Heart left ventricle (tissue), 16 donors: ENCODE data around the gene NELL1. TPM values are rescaled to one million over a fixed set of nuclear protein-coding genes. Genes with fewer than 3 reads are reported as not detected.

Experiments
- ATAC-seq, 4 donors: fragments of 200-7000 bp; cut with Tn5 transposase; one replicate each; pipeline ENCODE4 v1.9.1; 2020 to 2022; ENCODE audit warnings: moderate library complexity in 4 of 4, mild to moderate bottlenecking in 3 of 4, moderate number of reproducible peaks in 1 of 4
- DNase-seq, 5 donors: peaks; one replicate each; pipeline ENCODE4 v3.0.0-alpha.2; 2020
- H3K27ac ChIP-seq, 12 donors: fragments of 200-600 bp; sonication (generic) in 4 of 12; one replicate each; pipeline versions ENCODE4 v1.5.0 to v1.8.0; 2016 to 2022; ENCODE audit warnings: mild to moderate bottlenecking in 2 of 12
- H3K27me3 ChIP-seq, 9 donors: fragments of 200-600 bp; sonication (generic) in 2 of 9; one replicate each; pipeline versions ENCODE4 v1.5.1 to v1.8.0; 2016 to 2022; ENCODE audit warnings: mild to moderate bottlenecking in 3 of 9
- H3K36me3 ChIP-seq, 9 donors: fragments of 200-600 bp; sonication (generic) in 2 of 9; one replicate each; pipeline versions ENCODE4 v1.5.0 to v1.8.0; 2018 to 2022; ENCODE audit warnings: mild to moderate bottlenecking in 2 of 9
- H3K4me1 ChIP-seq, 12 donors: fragments of 200-600 bp; sonication (generic) in 4 of 12; one replicate each; pipeline versions ENCODE4 v1.5.0 to v1.8.0; 2016 to 2022; ENCODE audit warnings: mild to moderate bottlenecking in 3 of 12
- H3K4me3 ChIP-seq, 12 donors: fragments of 200-600 bp; sonication (generic) in 4 of 12; one replicate each; pipeline versions ENCODE4 v1.5.0 to v1.8.0; 2017 to 2022; ENCODE audit warnings: mild to moderate bottlenecking in 9 of 12, moderate library complexity in 4 of 12
- H3K9me3 ChIP-seq, 12 donors: fragments of 200-600 bp; sonication (generic) in 4 of 12; one replicate each; pipeline versions ENCODE4 v1.5.0 to v1.8.0; 2016 to 2022; ENCODE audit warnings: mild to moderate bottlenecking in 1 of 12
- CTCF ChIP-seq, 12 donors: fragments of 200-600 bp; sonication (generic) in 4 of 12; IDR thresholded peaks; one replicate each; pipeline versions ENCODE4 v1.5.0 to v1.8.0; 2018 to 2022; ENCODE audit warnings: antibody characterized with exemption in 12 of 12, mild to moderate bottlenecking in 5 of 12
- POLR2A ChIP-seq, 2 donors: fragments of 450-650 bp; IDR thresholded peaks; one replicate each; pipeline ENCODE4 v1.6.1; 2017; ENCODE audit warnings: antibody characterized with exemption in 2 of 2, mild to moderate bottlenecking in 2 of 2, moderate library complexity in 2 of 2
- WGBS, 4 donors: extraction: QIAGEN DNeasy Blood & Tissue Kit in 2 of 4; methylation state at CpG; one replicate each; pipeline versions ENCODE4 v1.1.5 to v1.1.7; 2013 to 2018; 5-methylcytosine and 5-hydroxymethylcytosine counted together
- intact Hi-C, 10 donors: fragments of 100-400 bp; cut with DNase I; formaldehyde crosslinking; loops; one replicate each; pipeline versions ENCODE4 v1.11.1 to v1.14.2; 2022
- polyA plus RNA-seq, 2 donors: library from polyadenylated mRNA; stranded (reverse); fragments of 200-250 nt; gene quantifications; one replicate each; pipeline ENCODE4 v1.2.3, GENCODE V29; 2013
- total RNA-seq, 9 donors: library from RNA; depleted of rRNA in 2 of 9; stranded (reverse); fragments of >200 nt in 2 of 9; fragmentation: NEBNext Ultra II Directional in 3 of 9; extraction: Animal tissue kit (Norgen Biotek cat#: 25700) in 3 of 9; gene quantifications; one replicate each; pipeline versions ENCODE4 v1.1.0 to v1.2.4, GENCODE V29; 2016 to 2023
- donor health status: ischemic (EF 13 %, LVEDD 7.1; RV severe dilation, severe dysfunction).
- donor health status: healthy with polysubstance abuse.
- donor health status: DM: no; HTN: yes; CAD: no.
- donor health status: DM: no; HTN: no; CAD: no.
- donor health status: ischemic (EF 25% LVEDD 6.9; RV normal size, moderate dysfunction).
- donor health status: ischemic (EF 25% LVEDD 5.7; RV mildly dilated, moderate dysfunction).
- donor health status: healthy.
- donor health status: DM: yes; HTN: yes; CAD: no.
- donor health status: ischemic (EF 35%, LVEDD 5.7; RV mildly dilated, moderate dysfunction).
- donor health status: nonischemic (EF 11% LVEDD 7.7; RV severe dilation, severe dysfunction).
- donor health status: DM: yes; HTN: yes; CAD: no.
- donor health status: PGD.
- donor health status: ischemic (EF 29% LVEDD 5.4; RV normal size, mild dysfunction).
- donor health status: nonischemic (EF 23%, LVEDD 6.1; RV moderate dilation, normal function).

NELL1 gene
- total and polyA plus RNA-seq, 11 donors: 1.6 TPM; not detected in 10

DNA sequence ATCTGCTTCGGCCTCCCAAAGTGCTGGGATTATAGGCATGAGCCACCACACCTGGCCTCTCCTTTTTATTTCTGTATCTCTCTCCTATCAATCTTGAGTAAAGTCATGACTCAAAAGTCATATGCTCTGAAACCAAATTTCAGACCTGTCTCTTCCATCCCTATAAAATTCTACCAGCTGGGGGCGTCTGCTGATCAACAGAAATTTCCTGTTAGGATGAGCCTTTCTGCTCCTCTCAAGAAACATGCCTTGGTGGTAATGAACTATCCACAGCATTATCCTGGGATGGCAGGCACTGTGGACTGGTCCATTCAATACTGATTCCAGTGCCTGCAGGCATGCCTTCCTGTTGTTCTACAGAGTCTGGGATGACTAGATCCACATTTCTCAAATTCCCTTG, 472.6 kb downstream of the NELL1 start:
- intact Hi-C loops: no loop called here
- no peak for DNase-seq
- WGBS, 4 donors: 54 to 64% (median 57%) methylated on average over 2 of the region's 2 CpGs

DNA sequence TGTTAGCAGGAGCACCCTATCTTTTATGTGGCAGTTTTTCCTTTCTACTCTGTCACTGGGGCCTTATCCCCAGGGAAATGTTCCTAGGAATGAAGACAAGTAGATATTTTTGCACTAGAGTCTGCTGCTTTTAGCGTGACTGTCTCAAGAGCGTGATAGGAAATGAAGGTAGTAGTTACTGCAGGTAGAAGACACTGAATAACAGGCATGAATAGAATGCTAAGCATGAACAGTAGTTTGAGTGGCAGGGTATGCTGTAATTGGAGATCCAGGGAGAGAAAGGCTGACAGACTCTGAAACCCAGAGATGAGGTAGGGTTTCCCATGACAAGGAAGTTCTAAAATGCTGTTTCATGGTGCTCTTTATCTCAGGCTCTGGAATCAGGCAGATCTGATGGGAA, 475.1 kb downstream of the NELL1 start:
- intact Hi-C loops: no loop called here

More for the DNA sequence above, 472.6 kb downstream of the NELL1 start:
- no peak for ATAC-seq
- Histone ChIP-seq H3K27ac (no peak overlapping the region), H3K36me3 (no peaks in the 10 kb centered on the region), H3K4me3 (no peak overlapping the region), H3K9me3 (no peaks in the 10 kb centered on the region), H3K4me1 (no peaks in the 10 kb centered on the region), H3K27me3 (no peaks in the 10 kb centered on the region)
- TF ChIP-seq CTCF (IDR thresholded peaks at IDR 0.05): peak in 1 of 12 donors; percentile 9
- no peak for TF ChIP-seq POLR2A (IDR thresholded peaks at IDR 0.05)

GRCh38 chr11:21148376-21148775, 479.0 kb downstream of the NELL1 start:
- intact Hi-C loops: no loop called here

More for the DNA sequence above, 475.1 kb downstream of the NELL1 start:
- Histone ChIP-seq H3K27ac (no peak overlapping the region), H3K27me3 (no peaks in the 10 kb centered on the region), H3K36me3 (no peaks in the 10 kb centered on the region), H3K4me3 (no peak overlapping the region), H3K9me3 (no peaks in the 10 kb centered on the region), H3K4me1 (no peaks in the 10 kb centered on the region)
- DNase-seq (no peak), ATAC-seq (no peak)
- TF ChIP-seq POLR2A (IDR thresholded peaks at IDR 0.05) (no peak), CTCF (IDR thresholded peaks at IDR 0.05) (no peak)
- WGBS, 4 donors: 32 to 51% (median 38%) methylated on average over 2 of the region's 2 CpGs

GRCh38 chr11:21160140-21160539, 490.8 kb downstream of the NELL1 start:
- no peak overlapping the region for H3K27ac ChIP-seq
- no peaks in the 10 kb centered on the region for H3K9me3 ChIP-seq
- no peaks in the 10 kb centered on the region for H3K4me1 ChIP-seq
- no peak for DNase-seq
- TF ChIP-seq POLR2A (IDR thresholded peaks at IDR 0.05) (no peak), CTCF (IDR thresholded peaks at IDR 0.05) (no peak)
- intact Hi-C loops: no loop called here
- WGBS, 4 donors: 82 to 93% (median 86%) methylated on average over 3 of the region's 3 CpGs
- ATAC-seq: no peak
- H3K27me3 ChIP-seq: no peaks in the 10 kb centered on the region
- H3K36me3 ChIP-seq: no peaks in the 10 kb centered on the region
- no peak overlapping the region for H3K4me3 ChIP-seq

More at GRCh38 chr11:21148376-21148775, 479.0 kb downstream of the NELL1 start:
- no peaks in the 10 kb centered on the region for H3K9me3 ChIP-seq
- WGBS, 4 donors: 67 to 78% (median 73%) methylated on average over 3 of the region's 3 CpGs
- H3K27me3 ChIP-seq: no peaks in the 10 kb centered on the region
- DNase-seq (no peak), ATAC-seq (no peak)
- no peak overlapping the region for H3K27ac ChIP-seq
- no peak for TF ChIP-seq CTCF (IDR thresholded peaks at IDR 0.05)
- no peak for TF ChIP-seq POLR2A (IDR thresholded peaks at IDR 0.05)
- no peaks in the 10 kb centered on the region for H3K36me3 ChIP-seq
- no peaks in the 10 kb centered on the region for H3K4me1 ChIP-seq
- H3K4me3 ChIP-seq: no peak overlapping the region
